NK-92 (cell line): Measurements from ENCODE around the gene NFIA.

ENCODE experiments used
- DNase-seq: peaks from one replicate; lab custom pipeline; 2025; ENCODE audit not compliant: unreplicated experiment; lab: John Stamatoyannopoulos, UW

NFIA gene

GRCh38 chr1:61208831-61209230 lies 126.5 kb downstream of the NFIA start:
- DNase-seq: no peak

GRCh38 chr1:61210435-61211154 lies 128.2 kb downstream of the NFIA start:
- DNase-seq: no peak

GRCh38 chr1:61213245-61214011 lies 131.1 kb downstream of the NFIA start:
- DNase-seq: no peak

- no peak for DNase-seq
These were observed 132.8 kb downstream of the NFIA start for GRCh38 chr1:61215119-61215518.

- DNase-seq: no peak
These were observed 133.4 kb downstream of the NFIA start for GRCh38 chr1:61215676-61216289.

GRCh38 chr1:61220536-61220935 lies 138.2 kb downstream of the NFIA start:
- DNase-seq: no peak

- DNase-seq: no peak
These were observed 139.3 kb downstream of the NFIA start for GRCh38 chr1:61221642-61222041.

GRCh38 chr1:61222240-61222639 lies 139.9 kb downstream of the NFIA start:
- DNase-seq: no peak

GRCh38 chr1:61223140-61223539 lies 140.8 kb downstream of the NFIA start:
- DNase-seq: no peak

- no peak for DNase-seq
These were observed 142.2 kb downstream of the NFIA start for GRCh38 chr1:61224609-61225008.

GRCh38 chr1:61225478-61225877 lies 143.1 kb downstream of the NFIA start:
- no peak for DNase-seq

GRCh38 chr1:61226791-61227567 lies 144.6 kb downstream of the NFIA start:
- DNase-seq: no peak

- no peak for DNase-seq
These were observed 145.6 kb downstream of the NFIA start for GRCh38 chr1:61227857-61228550.

GRCh38 chr1:61230523-61230922 lies 148.2 kb downstream of the NFIA start:
- DNase-seq: no peak

- no peak for DNase-seq
These were observed 149.4 kb downstream of the NFIA start for GRCh38 chr1:61231795-61232194.

- DNase-seq: no peak
These were observed 150.8 kb downstream of the NFIA start for GRCh38 chr1:61233121-61233660.

- DNase-seq: no peak
These were observed 152.2 kb downstream of the NFIA start for GRCh38 chr1:61234587-61234919.

GRCh38 chr1:61237147-61237546 lies 154.8 kb downstream of the NFIA start:
- no peak for DNase-seq

GRCh38 chr1:61237659-61238358 lies 155.4 kb downstream of the NFIA start:
- DNase-seq: no peak

GRCh38 chr1:61238359-61238665 lies 156.0 kb downstream of the NFIA start:
- DNase-seq: no peak
